CD8-positive, alpha-beta memory T cell (primary cell): Measurements from ENCODE around the gene DDX51. TPM values are rescaled to one million over a fixed set of nuclear protein-coding genes. Genes with fewer than 3 reads are reported as not detected.

ENCODE experiments used
- CTCF ChIA-PET: fragments of 350-600 bp; sonication (Branson Sonifier 250); formaldehyde crosslinking; loops from one replicate; lab custom pipeline; 2021; ENCODE audit warnings: antibody characterized with exemption; lab: Charles Lee
- POLR2A ChIA-PET: fragments of 350-600 bp; sonication (Branson Sonifier 250); formaldehyde crosslinking; loops from one replicate; lab custom pipeline; 2021; ENCODE audit warnings: antibody characterized with exemption; lab: Charles Lee
- DNase-seq, 5 donors: peaks; one replicate each; pipeline versions ENCODE4 v3.0.0 to v3.0.0-alpha.2; 2020 to 2022; ENCODE audit warnings: mixed read lengths in 1 of 5
- H3K27ac ChIP-seq: one replicate; pipeline ENCODE4 v1.7.0; 2013; ENCODE audit warnings: low read depth, mild to moderate bottlenecking, low read length, moderate library complexity
- H3K27me3 ChIP-seq: 2 replicates; pipeline ENCODE4 v1.7.0; 2013; ENCODE audit warnings: low read length, mild to moderate bottlenecking; ENCODE audit not compliant: insufficient read depth, poor library complexity, severe bottlenecking
- H3K36me3 ChIP-seq: 2 replicates; pipeline ENCODE4 v1.7.0; 2013; ENCODE audit warnings: mild to moderate bottlenecking, low read length, moderate library complexity; ENCODE audit not compliant: insufficient read depth
- H3K4me1 ChIP-seq: 2 replicates; pipeline ENCODE4 v1.7.0; 2013; ENCODE audit warnings: mild to moderate bottlenecking, low read length, moderate library complexity; ENCODE audit not compliant: insufficient read depth
- H3K4me3 ChIP-seq: 2 replicates; pipeline ENCODE4 v1.7.0; 2013; ENCODE audit warnings: mild to moderate bottlenecking, low read length
- H3K9me3 ChIP-seq: 2 replicates; pipeline ENCODE4 v1.7.0; 2013; ENCODE audit warnings: mild to moderate bottlenecking, low read length
- H3K27ac Mint-ChIP-seq, 8 donors: one replicate each; pipeline ENCODE4 v1.8.0; 2020 to 2021; ENCODE audit warnings: mixed read lengths in 8 of 8, mild to moderate bottlenecking in 6 of 8, inconsistent platforms in 3 of 8, moderate library complexity in 3 of 8
- H3K27me3 Mint-ChIP-seq, 2 donors: one replicate each; pipeline ENCODE4 v1.8.0; 2020 to 2021; ENCODE audit warnings: mixed read lengths in 2 of 2, mild to moderate bottlenecking in 1 of 2, moderate library complexity in 1 of 2
- H3K36me3 Mint-ChIP-seq, 3 donors: one replicate each; pipeline ENCODE4 v1.8.0; 2020 to 2021; ENCODE audit warnings: mixed read lengths in 3 of 3, inconsistent platforms in 1 of 3, mild to moderate bottlenecking in 1 of 3
- H3K4me1 Mint-ChIP-seq, 3 donors: one replicate each; pipeline ENCODE4 v1.8.0; 2020 to 2021; ENCODE audit warnings: mixed read lengths in 3 of 3, inconsistent platforms in 1 of 3, mild to moderate bottlenecking in 1 of 3
- H3K4me3 Mint-ChIP-seq, 7 donors: one replicate each; pipeline ENCODE4 v1.8.0; 2020 to 2021; ENCODE audit warnings: mixed read lengths in 7 of 7, mild to moderate bottlenecking in 6 of 7, moderate library complexity in 4 of 7, inconsistent platforms in 2 of 7
- H3K9me3 Mint-ChIP-seq, 5 donors: one replicate each; pipeline ENCODE4 v1.8.0; 2020 to 2022; ENCODE audit warnings: mixed read lengths in 5 of 5, mild to moderate bottlenecking in 3 of 5, moderate library complexity in 2 of 5, inconsistent platforms in 1 of 5
- polyA plus RNA-seq: library from polyadenylated mRNA; unstranded; fragments of 300-500 nt; fragmentation: Illumina TruSeq; gene quantifications from one replicate; pipeline ENCODE4 v1.2.3, GENCODE V29; 2021
- total RNA-seq, 2 experiments: library from RNA; stranded (reverse); gene quantifications; one replicate each; pipeline ENCODE4 v1.2.3, GENCODE V29; 2021

Gene DDX51
- total and polyA plus RNA-seq, 3 experiments from 2014 or later: 14.1 to 36.4 (median 35.2) TPM

GRCh38 chr12:132130690-132131089, 13.4 kb downstream of the DDX51 start:
- Mint-ChIP-seq H3K36me3 (peaks cover 20 to 31% (median 29%) of the 10 kb centered on the region in 3 donors), H3K4me1 (no peaks in the 10 kb centered on the region), H3K4me3 (no peak overlapping the region), H3K27ac (no peak overlapping the region), H3K9me3 (peaks cover 5 to 9% (median 8%) of the 10 kb centered on the region in 5 donors), H3K27me3 (no peaks in the 10 kb centered on the region)
- no peaks in the 10 kb centered on the region for H3K27me3 ChIP-seq
- ChIA-PET CTCF (no interaction called here), POLR2A (no interaction called here)
- no peak for DNase-seq
- no peak overlapping the region for H3K27ac ChIP-seq
- H3K4me3 ChIP-seq: no peak overlapping the region
- H3K4me1 ChIP-seq: no peaks in the 10 kb centered on the region
- peaks cover 19% of the 10 kb centered on the region for H3K36me3 ChIP-seq
- H3K9me3 ChIP-seq: peaks cover 6% of the 10 kb centered on the region

GRCh38 chr12:132129007-132129406, 15.1 kb downstream of the DDX51 start:
- Histone ChIP-seq H3K36me3 (peaks cover 21% of the 10 kb centered on the region), H3K4me1 (no peaks in the 10 kb centered on the region), H3K27me3 (no peaks in the 10 kb centered on the region), H3K27ac (no peak overlapping the region), H3K4me3 (no peak overlapping the region), H3K9me3 (peaks cover 6% of the 10 kb centered on the region)
- peaks cover 26 to 46% (median 34%) of the 10 kb centered on the region in 3 donors for H3K36me3 Mint-ChIP-seq
- H3K4me3 Mint-ChIP-seq: no peak overlapping the region
- ChIA-PET CTCF (no interaction called here), POLR2A (no interaction called here)
- H3K27me3 Mint-ChIP-seq: no peaks in the 10 kb centered on the region
- H3K4me1 Mint-ChIP-seq: no peaks in the 10 kb centered on the region
- peaks cover 5 to 9% (median 8%) of the 10 kb centered on the region in 5 donors for H3K9me3 Mint-ChIP-seq
- H3K27ac Mint-ChIP-seq: no peak overlapping the region
- DNase-seq: no peak

- H3K4me1 ChIP-seq: no peaks in the 10 kb centered on the region
- H3K9me3 ChIP-seq: peaks cover 6% of the 10 kb centered on the region
- ChIA-PET CTCF (no interaction called here), POLR2A (no interaction called here)
- H3K4me3 Mint-ChIP-seq: no peak overlapping the region
- H3K36me3 Mint-ChIP-seq: peaks cover 32 to 57% (median 34%) of the 10 kb centered on the region in 3 donors
- no peaks in the 10 kb centered on the region for H3K27me3 ChIP-seq
- peaks cover 21% of the 10 kb centered on the region for H3K36me3 ChIP-seq
- peaks cover 5 to 9% (median 8%) of the 10 kb centered on the region in 5 donors for H3K9me3 Mint-ChIP-seq
- no peaks in the 10 kb centered on the region for H3K27me3 Mint-ChIP-seq
- no peak overlapping the region for H3K27ac ChIP-seq
- H3K4me1 Mint-ChIP-seq: no peaks in the 10 kb centered on the region
- no peak overlapping the region for H3K4me3 ChIP-seq
- DNase-seq: no peak
- H3K27ac Mint-ChIP-seq: no peak overlapping the region
Measured at GRCh38 chr12:132127041-132127440, 17.1 kb downstream of the DDX51 start.

GRCh38 chr12:132125736-132126135, 18.4 kb downstream of the DDX51 start:
- Histone ChIP-seq H3K4me3 (no peak overlapping the region), H3K4me1 (no peaks in the 10 kb centered on the region), H3K27me3 (no peaks in the 10 kb centered on the region), H3K9me3 (peaks cover 6% of the 10 kb centered on the region), H3K27ac (no peak overlapping the region), H3K36me3 (peaks cover 21% of the 10 kb centered on the region)
- no peak for DNase-seq
- H3K4me3 Mint-ChIP-seq: no peak overlapping the region
- peaks cover 33 to 67% (median 34%) of the 10 kb centered on the region in 3 donors for H3K36me3 Mint-ChIP-seq
- H3K27ac Mint-ChIP-seq: no peak overlapping the region
- peaks cover 5 to 9% (median 8%) of the 10 kb centered on the region in 5 donors for H3K9me3 Mint-ChIP-seq
- POLR2A ChIA-PET: no interaction called here
- H3K27me3 Mint-ChIP-seq: no peaks in the 10 kb centered on the region
- H3K4me1 Mint-ChIP-seq: no peaks in the 10 kb centered on the region
- CTCF ChIA-PET: no interaction called here

- H3K9me3 ChIP-seq: peaks cover 6% of the 10 kb centered on the region
- H3K4me3 ChIP-seq: no peak overlapping the region
- H3K27ac ChIP-seq: no peak overlapping the region
- H3K4me3 Mint-ChIP-seq: no peak overlapping the region
- H3K36me3 ChIP-seq: peaks cover 21% of the 10 kb centered on the region
- no peaks in the 10 kb centered on the region for H3K27me3 ChIP-seq
- ChIA-PET CTCF (no interaction called here), POLR2A (interaction anchor here (0.7 kb wide), 1 partner anchor 118 kb away, joined by 3 read pairs; no protein-coding TSS in a partner anchor)
- no peaks in the 10 kb centered on the region for H3K27me3 Mint-ChIP-seq
- no peak overlapping the region for H3K27ac Mint-ChIP-seq
- H3K4me1 Mint-ChIP-seq: no peaks in the 10 kb centered on the region
- DNase-seq: no peak
- peaks cover 34 to 70% (median 35%) of the 10 kb centered on the region in 3 donors for H3K36me3 Mint-ChIP-seq
- peaks cover 5 to 9% (median 8%) of the 10 kb centered on the region in 5 donors for H3K9me3 Mint-ChIP-seq
- no peaks in the 10 kb centered on the region for H3K4me1 ChIP-seq
Measured at GRCh38 chr12:132124766-132125425, 19.2 kb downstream of the DDX51 start.

GRCh38 chr12:132123970-132124765, 20.0 kb downstream of the DDX51 start:
- peak overlapping the region in 2 of 8 donors; percentile 51 to 64 for H3K27ac Mint-ChIP-seq
- ChIA-PET POLR2A (no interaction called here), CTCF (no interaction called here)
- peaks cover 5 to 9% (median 6%) of the 10 kb centered on the region in 5 donors for H3K9me3 Mint-ChIP-seq
- no peak overlapping the region for H3K4me3 Mint-ChIP-seq
- H3K27me3 ChIP-seq: no peaks in the 10 kb centered on the region
- H3K4me3 ChIP-seq: no peak overlapping the region
- H3K36me3 ChIP-seq: peaks cover 21% of the 10 kb centered on the region
- peaks cover 6% of the 10 kb centered on the region for H3K9me3 ChIP-seq
- H3K4me1 ChIP-seq: no peaks in the 10 kb centered on the region
- H3K36me3 Mint-ChIP-seq: peaks cover 31 to 71% (median 35%) of the 10 kb centered on the region in 3 donors
- no peak for DNase-seq
- no peak overlapping the region for H3K27ac ChIP-seq
- no peaks in the 10 kb centered on the region for H3K4me1 Mint-ChIP-seq
- no peaks in the 10 kb centered on the region for H3K27me3 Mint-ChIP-seq

- DNase-seq: no peak
- Mint-ChIP-seq H3K9me3 (no peaks in the 10 kb centered on the region), H3K4me1 (no peaks in the 10 kb centered on the region), H3K36me3 (peaks cover 9 to 60% (median 22%) of the 10 kb centered on the region in 3 donors), H3K27me3 (no peaks in the 10 kb centered on the region), H3K27ac (no peak overlapping the region), H3K4me3 (no peak overlapping the region)
- CTCF ChIA-PET: no interaction called here
- Histone ChIP-seq H3K27me3 (no peaks in the 10 kb centered on the region), H3K27ac (no peak overlapping the region), H3K4me3 (no peak overlapping the region), H3K36me3 (peaks cover 8% of the 10 kb centered on the region), H3K4me1 (no peaks in the 10 kb centered on the region), H3K9me3 (no peaks in the 10 kb centered on the region)
- POLR2A ChIA-PET: no interaction called here
Measured at GRCh38 chr12:132121283-132121682, 22.8 kb downstream of the DDX51 start.

- Mint-ChIP-seq H3K4me1 (no peaks in the 10 kb centered on the region), H3K9me3 (no peaks in the 10 kb centered on the region), H3K27ac (no peak overlapping the region), H3K36me3 (peaks cover 0 to 58% (median 17%) of the 10 kb centered on the region in 3 donors), H3K27me3 (no peaks in the 10 kb centered on the region), H3K4me3 (no peak overlapping the region)
- DNase-seq: no peak
- Histone ChIP-seq H3K27me3 (no peaks in the 10 kb centered on the region), H3K4me3 (no peak overlapping the region), H3K9me3 (no peaks in the 10 kb centered on the region), H3K4me1 (no peaks in the 10 kb centered on the region), H3K27ac (no peak overlapping the region), H3K36me3 (no peaks in the 10 kb centered on the region)
- CTCF ChIA-PET: no interaction called here
- POLR2A ChIA-PET: no interaction called here
Measured at GRCh38 chr12:132118876-132119275, 25.2 kb downstream of the DDX51 start.
